Stimulated activated CD4-positive, alpha-beta T cell treated with anti-CD3 and anti-CD28 coated beads, Interleukin-1b, Interleukin-23, amount 100 ng/mL, for 48 hours (primary cell): ENCODE measurements around the gene TMEM185A.
"Not testable (repeated sequence)": the region's sequence is repeated elsewhere in the genome, so short reads cannot be mapped to it uniquely, and the experiment has no call there.

ENCODE experiments used
- DNase-seq: peaks from one replicate; pipeline ENCODE4 v3.0.0-alpha.2; 2020

Gene TMEM185A

DNA sequence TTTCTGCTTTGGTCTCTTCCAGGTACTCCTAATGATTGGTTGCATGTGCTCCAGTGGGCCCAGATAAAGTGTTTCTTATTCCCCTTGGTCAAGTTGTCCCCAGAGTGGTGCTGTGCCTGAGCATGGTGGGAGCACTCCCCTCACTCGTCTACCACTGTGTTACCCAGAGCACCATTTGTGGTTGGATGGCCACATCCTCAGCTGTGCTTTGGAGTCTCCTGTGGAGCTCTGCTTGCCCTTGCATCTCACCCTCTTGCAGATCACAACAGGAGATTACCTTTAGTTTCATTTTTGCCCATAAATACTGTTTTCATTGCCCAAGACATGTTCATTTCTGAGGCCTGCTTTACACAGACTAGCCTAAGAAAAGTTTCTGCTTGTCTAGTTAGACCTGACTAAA is 81.1 kb downstream of the TMEM185A start:
- not testable (repeated sequence) for DNase-seq

DNA sequence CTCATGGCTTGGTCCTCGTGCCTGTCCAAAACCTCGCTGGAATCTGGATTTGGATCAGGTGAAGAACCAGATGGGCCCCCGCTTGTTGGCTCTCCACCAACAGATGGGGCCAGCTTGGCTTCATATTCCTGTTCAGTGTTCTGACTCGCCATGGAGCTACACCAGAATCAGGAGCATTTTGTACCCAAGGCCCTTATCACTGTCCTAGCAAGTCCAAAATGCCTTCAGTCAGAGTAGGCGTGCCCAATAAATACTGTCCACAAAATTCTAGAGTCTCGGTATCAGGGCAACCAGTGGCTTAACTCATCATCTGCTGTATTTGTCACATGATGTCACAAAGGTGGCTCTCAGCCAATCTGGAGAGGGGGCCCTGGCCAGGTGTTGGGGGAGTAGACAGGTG is 81.9 kb downstream of the TMEM185A start, which contains the start of gene HSFX3:
TSS of gene HSFX3 (minus strand) at position 224 of the 400 bp plus-strand sequence. CDS start at position 152, 72 bp downstream.
- DNase-seq = not testable (repeated sequence)

DNA sequence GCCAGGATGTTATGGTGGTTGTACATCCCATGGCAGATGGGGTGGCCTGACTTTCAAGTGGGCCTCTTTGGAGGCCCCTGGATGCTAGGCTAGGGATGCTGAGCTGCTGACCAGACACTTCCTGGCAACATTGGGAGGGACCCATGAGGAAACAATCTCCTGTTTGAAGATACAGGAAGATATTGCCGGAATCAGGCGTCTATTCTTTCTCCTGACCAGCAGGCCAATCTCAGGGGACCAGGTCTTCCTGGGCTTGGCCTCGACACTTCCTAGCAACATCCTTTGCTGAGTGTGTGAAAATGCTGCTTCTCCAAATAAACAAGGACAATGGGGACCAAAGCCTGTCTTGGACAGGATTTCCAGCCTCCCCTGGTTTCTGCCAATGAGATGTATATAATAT is 83.8 kb downstream of the TMEM185A start:
- not testable (repeated sequence) for DNase-seq

DNA sequence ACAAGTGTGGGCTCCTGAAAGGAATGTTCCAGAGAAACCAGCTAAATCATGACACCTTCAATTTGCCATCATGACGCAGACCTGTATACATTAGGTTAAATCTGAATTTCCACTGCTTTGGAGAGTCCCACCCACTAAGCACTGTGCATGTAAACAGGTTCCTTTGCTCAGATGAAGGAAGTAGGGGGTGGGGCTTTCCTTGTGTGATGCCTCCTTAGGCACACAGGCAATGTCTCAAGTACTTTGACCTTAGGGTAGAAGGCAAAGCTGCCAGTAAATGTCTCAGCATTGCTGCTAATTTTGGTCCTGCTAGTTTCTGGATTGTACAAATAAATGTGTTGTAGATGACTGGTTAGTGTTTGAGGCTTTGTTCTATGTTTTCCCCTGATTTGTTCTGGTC is 84.6 kb downstream of the TMEM185A start:
- not testable (repeated sequence) for DNase-seq
